ENCODE measurements around the gene ERAP2.

DNA sequence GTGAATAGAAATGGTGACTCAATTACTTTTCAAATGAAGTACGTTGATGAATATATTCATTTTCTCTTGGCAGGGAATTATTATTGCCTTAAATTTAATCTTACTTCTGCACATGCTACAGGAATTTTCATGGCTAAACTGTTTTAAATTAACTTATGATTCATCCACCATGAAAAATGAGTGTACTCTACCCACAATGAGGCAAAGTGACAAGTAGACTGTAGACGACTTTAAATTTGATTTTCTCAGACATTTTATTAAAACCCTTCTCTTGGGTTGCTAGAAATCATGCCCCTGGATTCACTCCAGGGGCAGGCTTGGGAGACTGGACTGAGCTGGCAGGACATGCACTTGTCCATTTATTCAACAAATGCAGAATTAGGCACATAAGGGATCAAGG lies 23.5 kb upstream of the ERAP2 start:
- TF ChIP-seq, protein P1, sequence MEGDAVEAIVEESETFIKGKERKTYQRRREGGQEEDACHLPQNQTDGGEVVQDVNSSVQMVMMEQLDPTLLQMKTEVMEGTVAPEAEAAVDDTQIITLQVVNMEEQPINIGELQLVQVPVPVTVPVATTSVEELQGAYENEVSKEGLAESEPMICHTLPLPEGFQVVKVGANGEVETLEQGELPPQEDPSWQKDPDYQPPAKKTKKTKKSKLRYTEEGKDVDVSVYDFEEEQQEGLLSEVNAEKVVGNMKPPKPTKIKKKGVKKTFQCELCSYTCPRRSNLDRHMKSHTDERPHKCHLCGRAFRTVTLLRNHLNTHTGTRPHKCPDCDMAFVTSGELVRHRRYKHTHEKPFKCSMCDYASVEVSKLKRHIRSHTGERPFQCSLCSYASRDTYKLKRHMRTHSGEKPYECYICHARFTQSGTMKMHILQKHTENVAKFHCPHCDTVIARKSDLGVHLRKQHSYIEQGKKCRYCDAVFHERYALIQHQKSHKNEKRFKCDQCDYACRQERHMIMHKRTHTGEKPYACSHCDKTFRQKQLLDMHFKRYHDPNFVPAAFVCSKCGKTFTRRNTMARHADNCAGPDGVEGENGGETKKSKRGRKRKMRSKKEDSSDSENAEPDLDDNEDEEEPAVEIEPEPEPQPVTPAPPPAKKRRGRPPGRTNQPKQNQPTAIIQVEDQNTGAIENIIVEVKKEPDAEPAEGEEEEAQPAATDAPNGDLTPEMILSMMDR (IDR thresholded peaks at IDR 0.05) = no peak
- TF ChIP-seq POLR2AphosphoS5 (IDR thresholded peaks at IDR 0.05) (no peak), EP300 (IDR thresholded peaks at IDR 0.05) (no peak)
